ENCODE data around the gene UNK.

- no peak for TF ChIP-seq EZH2phosphoT487 (IDR thresholded peaks at IDR 0.05; ENCODE audit: insufficient read depth, low read depth)
- no peak for TF ChIP-seq EZH2 (IDR thresholded peaks at IDR 0.05; ENCODE audit: insufficient read depth, poor library complexity, severe bottlenecking)
Measured at GRCh38 chr17:75811174-75811573, 26.6 kb downstream of the UNK start.
